GM12878 (cell line): ENCODE measurements around the gene LIPE. TPM values are rescaled to one million over a fixed set of nuclear protein-coding genes. Genes with fewer than 3 reads are reported as not detected.

Experiments used
- ESRRA ChIP-seq: IDR thresholded peaks from 2 replicates; pipeline ENCODE4 v1.6.1; 2012; ENCODE audit warnings: mild to moderate bottlenecking, low read length, improper control_type of control experiment
- EZH2 ChIP-seq: IDR thresholded peaks from 2 replicates; pipeline ENCODE4 v1.6.1; 2012; ENCODE audit warnings: low read depth, mild to moderate bottlenecking, control low read depth, inconsistent platforms, low read length, borderline replicate concordance; ENCODE audit not compliant: control insufficient read depth
- GABPA ChIP-seq: IDR thresholded peaks from 2 replicates; pipeline ENCODE4 v1.6.1; 2014; ENCODE audit warnings: antibody characterized with exemption, low read depth, mild to moderate bottlenecking, inconsistent platforms
- HDGF ChIP-seq: fragments of 450-650 bp; IDR thresholded peaks from 2 replicates; pipeline ENCODE4 v1.6.1; 2016; ENCODE audit warnings: antibody characterized with exemption
- JUND ChIP-seq: IDR thresholded peaks from 2 replicates; pipeline ENCODE4 v1.6.1; 2012; ENCODE audit warnings: low read depth, mild to moderate bottlenecking, low read length, improper control_type of control experiment, moderate library complexity
- RAD51 ChIP-seq: fragments of 450-650 bp; IDR thresholded peaks from 2 replicates; pipeline ENCODE4 v1.6.1; 2016; ENCODE audit warnings: moderate library complexity, mild to moderate bottlenecking, inconsistent platforms
- TCF3 ChIP-seq: IDR thresholded peaks from 2 replicates; pipeline ENCODE4 v1.6.1; 2012; ENCODE audit warnings: low read depth, mild to moderate bottlenecking, low read length, borderline replicate concordance; ENCODE audit not compliant: insufficient read depth
- polyA plus RNA-seq, 11 experiments: library from polyadenylated mRNA; depleted of rRNA in 4 of 11; unstranded in 6 of 11; stranded (reverse) in 5 of 11; fragments of >200 nt; fragmentation: Nextera tagmentation in 4 of 11; fragmentation: Illumina TruSeq in 1 of 11; extraction: Ambion mirVana in 4 of 11; extraction: Trizol in 1 of 11; gene quantifications; 1 replicate in 1 of 11; 2 replicates in 10 of 11; pipeline versions ENCODE4 v1.2.1 to v1.2.3, GENCODE V29; 2011 to 2016; ENCODE audit warnings: inconsistent platforms in 2 of 11, missing spikeins in 2 of 11, low read depth in 1 of 11
- total RNA-seq, 4 experiments: library from RNA; depleted of rRNA in 3 of 4; stranded (reverse); fragments of >200 nt in 3 of 4; fragmentation: Illumina TruSeq in 1 of 4; extraction: Trizol in 1 of 4; gene quantifications; 2 replicates each; pipeline versions ENCODE4 v1.2.1 to v1.2.3, GENCODE V29; 2013 to 2021
- TF ChIP-seq, protein P1 (sequence below): fragments of 450-650 bp; IDR thresholded peaks from 2 replicates; pipeline ENCODE4 v1.6.1; 2017; ENCODE audit warnings: mild to moderate bottlenecking, moderate library complexity
- TF ChIP-seq, protein P2 (sequence below): fragments of 450-650 bp; IDR thresholded peaks from 2 replicates; pipeline ENCODE4 v1.6.1; 2018; ENCODE audit warnings: borderline replicate concordance, mild to moderate bottlenecking; ENCODE audit not compliant: partially characterized antibody
- TF ChIP-seq, protein P3 (sequence below): fragments of 450-650 bp; IDR thresholded peaks from 2 replicates; pipeline ENCODE4 v1.6.1; 2017; ENCODE audit warnings: low read depth, mild to moderate bottlenecking, moderate library complexity
- TF ChIP-seq, protein P4 (sequence below): fragments of 450-650 bp; IDR thresholded peaks from 2 replicates; pipeline ENCODE4 v1.6.1; 2017; ENCODE audit warnings: mild to moderate bottlenecking, low read depth, inconsistent platforms; ENCODE audit not compliant: poor library complexity, severe bottlenecking
- TF ChIP-seq, protein P5 (sequence below): fragments of 150-350 bp; IDR thresholded peaks from 2 replicates; pipeline ENCODE4 v1.6.1; 2016; ENCODE audit warnings: low read depth, low read length
- TF ChIP-seq, protein P6 (sequence below): IDR thresholded peaks from 2 replicates; pipeline ENCODE4 v1.6.1; 2011; ENCODE audit warnings: low read depth, mild to moderate bottlenecking, low read length, moderate library complexity, borderline replicate concordance; ENCODE audit errors: extremely low read depth

The LIPE gene
- total and polyA plus RNA-seq, 10 of the 15 experiments (the other 5 are each of a cell fraction or from before 2014, with no cell fraction given), result 0.02 to 33.3 (median 9.5) TPM

DNA sequence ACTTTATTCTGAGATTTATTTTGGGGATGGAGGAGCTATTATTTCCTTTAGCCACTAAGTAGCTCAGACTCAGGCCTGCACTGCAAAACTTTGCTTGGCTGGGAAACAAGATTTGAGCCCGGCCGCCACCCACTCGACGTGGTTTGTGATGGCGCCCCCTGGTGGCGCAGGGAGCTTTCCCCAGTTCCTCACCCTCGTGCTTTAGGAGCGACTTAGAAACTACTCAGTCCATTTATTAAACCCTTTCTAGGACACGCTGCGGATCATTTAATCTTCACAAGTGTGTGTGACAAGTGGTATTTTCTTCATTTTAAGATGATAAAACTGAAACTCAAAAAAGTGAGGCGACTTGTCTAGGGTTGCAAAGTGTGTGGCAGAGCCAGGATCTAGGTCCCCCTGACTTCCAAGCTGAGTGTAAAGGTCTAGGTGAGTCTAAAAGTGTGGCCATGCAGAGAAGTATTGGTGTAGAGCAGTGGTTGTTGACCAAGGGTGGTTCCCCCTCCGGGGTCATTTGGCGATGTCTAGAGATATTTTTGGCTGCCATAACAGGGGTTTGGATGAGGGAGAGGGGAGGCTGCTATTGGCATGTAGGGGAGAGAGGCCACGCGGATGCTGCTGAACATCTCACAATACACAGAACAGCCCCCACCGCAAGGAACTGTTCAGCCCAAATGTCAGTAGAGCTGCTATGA, 13.3 kb upstream of the LIPE start (continued):
- TF ChIP-seq, protein P1, sequence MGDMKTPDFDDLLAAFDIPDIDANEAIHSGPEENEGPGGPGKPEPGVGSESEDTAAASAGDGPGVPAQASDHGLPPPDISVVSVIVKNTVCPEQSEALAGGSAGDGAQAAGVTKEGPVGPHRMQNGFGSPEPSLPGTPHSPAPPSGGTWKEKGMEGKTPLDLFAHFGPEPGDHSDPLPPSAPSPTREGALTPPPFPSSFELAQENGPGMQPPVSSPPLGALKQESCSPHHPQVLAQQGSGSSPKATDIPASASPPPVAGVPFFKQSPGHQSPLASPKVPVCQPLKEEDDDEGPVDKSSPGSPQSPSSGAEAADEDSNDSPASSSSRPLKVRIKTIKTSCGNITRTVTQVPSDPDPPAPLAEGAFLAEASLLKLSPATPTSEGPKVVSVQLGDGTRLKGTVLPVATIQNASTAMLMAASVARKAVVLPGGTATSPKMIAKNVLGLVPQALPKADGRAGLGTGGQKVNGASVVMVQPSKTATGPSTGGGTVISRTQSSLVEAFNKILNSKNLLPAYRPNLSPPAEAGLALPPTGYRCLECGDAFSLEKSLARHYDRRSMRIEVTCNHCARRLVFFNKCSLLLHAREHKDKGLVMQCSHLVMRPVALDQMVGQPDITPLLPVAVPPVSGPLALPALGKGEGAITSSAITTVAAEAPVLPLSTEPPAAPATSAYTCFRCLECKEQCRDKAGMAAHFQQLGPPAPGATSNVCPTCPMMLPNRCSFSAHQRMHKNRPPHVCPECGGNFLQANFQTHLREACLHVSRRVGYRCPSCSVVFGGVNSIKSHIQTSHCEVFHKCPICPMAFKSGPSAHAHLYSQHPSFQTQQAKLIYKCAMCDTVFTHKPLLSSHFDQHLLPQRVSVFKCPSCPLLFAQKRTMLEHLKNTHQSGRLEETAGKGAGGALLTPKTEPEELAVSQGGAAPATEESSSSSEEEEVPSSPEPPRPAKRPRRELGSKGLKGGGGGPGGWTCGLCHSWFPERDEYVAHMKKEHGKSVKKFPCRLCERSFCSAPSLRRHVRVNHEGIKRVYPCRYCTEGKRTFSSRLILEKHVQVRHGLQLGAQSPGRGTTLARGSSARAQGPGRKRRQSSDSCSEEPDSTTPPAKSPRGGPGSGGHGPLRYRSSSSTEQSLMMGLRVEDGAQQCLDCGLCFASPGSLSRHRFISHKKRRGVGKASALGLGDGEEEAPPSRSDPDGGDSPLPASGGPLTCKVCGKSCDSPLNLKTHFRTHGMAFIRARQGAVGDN, result no peak
- TF ChIP-seq RAD51 (no peak), ESRRA (no peak), TCF3 (no peak), JUND (no peak), HDGF (no peak), EZH2 (no peak), GABPA (no peak)
- TF ChIP-seq, protein P2, sequence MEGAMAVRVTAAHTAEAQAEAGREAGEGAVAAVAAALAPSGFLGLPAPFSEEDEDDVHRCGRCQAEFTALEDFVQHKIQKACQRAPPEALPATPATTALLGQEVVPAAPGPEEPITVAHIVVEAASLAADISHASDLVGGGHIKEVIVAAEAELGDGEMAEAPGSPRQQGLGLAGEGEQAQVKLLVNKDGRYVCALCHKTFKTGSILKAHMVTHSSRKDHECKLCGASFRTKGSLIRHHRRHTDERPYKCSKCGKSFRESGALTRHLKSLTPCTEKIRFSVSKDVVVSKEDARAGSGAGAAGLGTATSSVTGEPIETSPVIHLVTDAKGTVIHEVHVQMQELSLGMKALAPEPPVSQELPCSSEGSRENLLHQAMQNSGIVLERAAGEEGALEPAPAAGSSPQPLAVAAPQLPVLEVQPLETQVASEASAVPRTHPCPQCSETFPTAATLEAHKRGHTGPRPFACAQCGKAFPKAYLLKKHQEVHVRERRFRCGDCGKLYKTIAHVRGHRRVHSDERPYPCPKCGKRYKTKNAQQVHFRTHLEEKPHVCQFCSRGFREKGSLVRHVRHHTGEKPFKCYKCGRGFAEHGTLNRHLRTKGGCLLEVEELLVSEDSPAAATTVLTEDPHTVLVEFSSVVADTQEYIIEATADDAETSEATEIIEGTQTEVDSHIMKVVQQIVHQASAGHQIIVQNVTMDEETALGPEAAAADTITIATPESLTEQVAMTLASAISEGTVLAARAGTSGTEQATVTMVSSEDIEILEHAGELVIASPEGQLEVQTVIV, result no peak
- TF ChIP-seq, protein P3, sequence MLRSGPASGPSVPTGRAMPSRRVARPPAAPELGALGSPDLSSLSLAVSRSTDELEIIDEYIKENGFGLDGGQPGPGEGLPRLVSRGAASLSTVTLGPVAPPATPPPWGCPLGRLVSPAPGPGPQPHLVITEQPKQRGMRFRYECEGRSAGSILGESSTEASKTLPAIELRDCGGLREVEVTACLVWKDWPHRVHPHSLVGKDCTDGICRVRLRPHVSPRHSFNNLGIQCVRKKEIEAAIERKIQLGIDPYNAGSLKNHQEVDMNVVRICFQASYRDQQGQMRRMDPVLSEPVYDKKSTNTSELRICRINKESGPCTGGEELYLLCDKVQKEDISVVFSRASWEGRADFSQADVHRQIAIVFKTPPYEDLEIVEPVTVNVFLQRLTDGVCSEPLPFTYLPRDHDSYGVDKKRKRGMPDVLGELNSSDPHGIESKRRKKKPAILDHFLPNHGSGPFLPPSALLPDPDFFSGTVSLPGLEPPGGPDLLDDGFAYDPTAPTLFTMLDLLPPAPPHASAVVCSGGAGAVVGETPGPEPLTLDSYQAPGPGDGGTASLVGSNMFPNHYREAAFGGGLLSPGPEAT, result no peak
- TF ChIP-seq, protein P4, sequence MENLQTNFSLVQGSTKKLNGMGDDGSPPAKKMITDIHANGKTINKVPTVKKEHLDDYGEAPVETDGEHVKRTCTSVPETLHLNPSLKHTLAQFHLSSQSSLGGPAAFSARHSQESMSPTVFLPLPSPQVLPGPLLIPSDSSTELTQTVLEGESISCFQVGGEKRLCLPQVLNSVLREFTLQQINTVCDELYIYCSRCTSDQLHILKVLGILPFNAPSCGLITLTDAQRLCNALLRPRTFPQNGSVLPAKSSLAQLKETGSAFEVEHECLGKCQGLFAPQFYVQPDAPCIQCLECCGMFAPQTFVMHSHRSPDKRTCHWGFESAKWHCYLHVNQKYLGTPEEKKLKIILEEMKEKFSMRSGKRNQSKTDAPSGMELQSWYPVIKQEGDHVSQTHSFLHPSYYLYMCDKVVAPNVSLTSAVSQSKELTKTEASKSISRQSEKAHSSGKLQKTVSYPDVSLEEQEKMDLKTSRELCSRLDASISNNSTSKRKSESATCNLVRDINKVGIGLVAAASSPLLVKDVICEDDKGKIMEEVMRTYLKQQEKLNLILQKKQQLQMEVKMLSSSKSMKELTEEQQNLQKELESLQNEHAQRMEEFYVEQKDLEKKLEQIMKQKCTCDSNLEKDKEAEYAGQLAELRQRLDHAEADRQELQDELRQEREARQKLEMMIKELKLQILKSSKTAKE, result no peak
- TF ChIP-seq, protein P5, sequence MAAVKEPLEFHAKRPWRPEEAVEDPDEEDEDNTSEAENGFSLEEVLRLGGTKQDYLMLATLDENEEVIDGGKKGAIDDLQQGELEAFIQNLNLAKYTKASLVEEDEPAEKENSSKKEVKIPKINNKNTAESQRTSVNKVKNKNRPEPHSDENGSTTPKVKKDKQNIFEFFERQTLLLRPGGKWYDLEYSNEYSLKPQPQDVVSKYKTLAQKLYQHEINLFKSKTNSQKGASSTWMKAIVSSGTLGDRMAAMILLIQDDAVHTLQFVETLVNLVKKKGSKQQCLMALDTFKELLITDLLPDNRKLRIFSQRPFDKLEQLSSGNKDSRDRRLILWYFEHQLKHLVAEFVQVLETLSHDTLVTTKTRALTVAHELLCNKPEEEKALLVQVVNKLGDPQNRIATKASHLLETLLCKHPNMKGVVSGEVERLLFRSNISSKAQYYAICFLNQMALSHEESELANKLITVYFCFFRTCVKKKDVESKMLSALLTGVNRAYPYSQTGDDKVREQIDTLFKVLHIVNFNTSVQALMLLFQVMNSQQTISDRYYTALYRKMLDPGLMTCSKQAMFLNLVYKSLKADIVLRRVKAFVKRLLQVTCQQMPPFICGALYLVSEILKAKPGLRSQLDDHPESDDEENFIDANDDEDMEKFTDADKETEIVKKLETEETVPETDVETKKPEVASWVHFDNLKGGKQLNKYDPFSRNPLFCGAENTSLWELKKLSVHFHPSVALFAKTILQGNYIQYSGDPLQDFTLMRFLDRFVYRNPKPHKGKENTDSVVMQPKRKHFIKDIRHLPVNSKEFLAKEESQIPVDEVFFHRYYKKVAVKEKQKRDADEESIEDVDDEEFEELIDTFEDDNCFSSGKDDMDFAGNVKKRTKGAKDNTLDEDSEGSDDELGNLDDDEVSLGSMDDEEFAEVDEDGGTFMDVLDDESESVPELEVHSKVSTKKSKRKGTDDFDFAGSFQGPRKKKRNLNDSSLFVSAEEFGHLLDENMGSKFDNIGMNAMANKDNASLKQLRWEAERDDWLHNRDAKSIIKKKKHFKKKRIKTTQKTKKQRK, result no peak
- TF ChIP-seq, protein P6, sequence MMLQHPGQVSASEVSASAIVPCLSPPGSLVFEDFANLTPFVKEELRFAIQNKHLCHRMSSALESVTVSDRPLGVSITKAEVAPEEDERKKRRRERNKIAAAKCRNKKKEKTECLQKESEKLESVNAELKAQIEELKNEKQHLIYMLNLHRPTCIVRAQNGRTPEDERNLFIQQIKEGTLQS, result no peak
